Lung microvascular endothelial cell (primary cell): ENCODE data around the gene DTYMK. TPM values are rescaled to one million over a fixed set of nuclear protein-coding genes. Genes with fewer than 3 reads are reported as not detected.
"Not testable (repeated sequence)": the region's sequence is repeated elsewhere in the genome, so short reads cannot be mapped to it uniquely, and the experiment has no call there.

Experiments used
- DNase-seq, 2 donors: peaks; one replicate each; pipeline versions ENCODE4 v3.0.0 to v3.0.0-alpha.2; 2010; ENCODE audit warnings: low read depth in 2 of 2
- total RNA-seq: library from RNA; depleted of rRNA; stranded (reverse); fragments of >200 nt; gene quantifications from 2 replicates; pipeline ENCODE4 v1.2.1, GENCODE V29; 2014

DTYMK gene
- total RNA-seq, 1 donor from 2014 or later = 22.0 TPM

- DNase-seq = no peak
Measured at GRCh38 chr2:241672243-241673188, 14.1 kb downstream of the DTYMK start.

- no peak for DNase-seq
Measured at GRCh38 chr2:241671457-241672240, 15.0 kb downstream of the DTYMK start.

DNA sequence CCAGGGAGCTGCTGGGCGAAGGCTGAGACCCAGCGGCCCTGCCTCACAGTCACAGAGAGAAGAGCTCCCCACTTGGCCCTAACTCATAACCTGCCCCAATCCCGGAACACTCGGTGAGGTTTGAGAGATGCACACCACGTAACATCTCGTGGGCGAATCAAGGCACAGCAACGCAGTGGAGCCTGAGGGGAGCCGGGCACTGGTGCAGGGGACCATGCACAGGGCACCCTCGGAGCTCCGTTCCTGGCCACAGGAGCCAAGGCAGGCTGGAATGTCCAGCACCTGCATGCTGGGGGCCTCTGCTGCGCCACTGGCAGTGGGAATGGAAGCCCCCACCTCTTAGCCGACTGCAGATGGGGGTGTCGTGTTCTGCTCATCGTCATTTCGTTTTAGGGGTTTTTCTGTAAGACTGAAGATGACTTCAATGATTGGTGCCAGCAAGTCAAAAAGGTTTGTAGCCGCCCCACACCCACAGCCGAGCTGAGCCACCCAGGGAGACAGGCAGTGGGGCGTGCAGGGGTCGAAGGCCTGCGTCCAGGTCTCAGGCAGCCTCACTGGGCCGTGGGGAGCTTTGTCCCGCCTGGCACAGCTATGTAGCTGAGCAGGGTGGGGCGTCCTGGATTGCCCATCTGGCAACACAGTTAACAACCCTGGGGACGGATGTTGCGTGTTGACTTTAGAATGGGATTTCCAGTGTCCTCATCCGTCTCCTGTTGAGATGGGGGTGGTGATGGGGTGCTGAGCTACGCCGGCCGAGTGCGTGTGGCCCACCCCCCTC, 16.1 kb downstream of the DTYMK start:
- DNase-seq = no peak

DNA sequence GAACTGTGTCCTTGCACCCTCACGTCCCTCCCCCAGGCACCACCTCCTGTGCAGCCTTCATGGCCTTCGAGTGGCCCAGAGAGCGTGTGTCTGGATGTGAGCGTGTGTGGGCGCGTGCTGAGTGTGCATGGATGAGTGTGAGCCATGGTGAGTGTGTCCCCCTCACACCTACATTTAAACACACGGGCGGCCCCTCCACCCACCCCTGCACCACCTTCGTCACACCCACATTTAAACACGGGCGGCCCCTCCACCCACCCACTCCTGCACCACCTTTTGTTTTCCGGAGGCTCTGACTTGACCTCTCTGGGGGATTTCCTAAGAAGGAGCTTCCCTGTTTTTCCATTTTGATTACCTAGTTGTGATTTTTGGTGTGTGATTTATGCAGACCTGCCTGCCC, 17.8 kb downstream of the DTYMK start:
- DNase-seq = no peak

- no peak for DNase-seq
Measured at GRCh38 chr2:241668354-241668753, 18.3 kb downstream of the DTYMK start.

DNA sequence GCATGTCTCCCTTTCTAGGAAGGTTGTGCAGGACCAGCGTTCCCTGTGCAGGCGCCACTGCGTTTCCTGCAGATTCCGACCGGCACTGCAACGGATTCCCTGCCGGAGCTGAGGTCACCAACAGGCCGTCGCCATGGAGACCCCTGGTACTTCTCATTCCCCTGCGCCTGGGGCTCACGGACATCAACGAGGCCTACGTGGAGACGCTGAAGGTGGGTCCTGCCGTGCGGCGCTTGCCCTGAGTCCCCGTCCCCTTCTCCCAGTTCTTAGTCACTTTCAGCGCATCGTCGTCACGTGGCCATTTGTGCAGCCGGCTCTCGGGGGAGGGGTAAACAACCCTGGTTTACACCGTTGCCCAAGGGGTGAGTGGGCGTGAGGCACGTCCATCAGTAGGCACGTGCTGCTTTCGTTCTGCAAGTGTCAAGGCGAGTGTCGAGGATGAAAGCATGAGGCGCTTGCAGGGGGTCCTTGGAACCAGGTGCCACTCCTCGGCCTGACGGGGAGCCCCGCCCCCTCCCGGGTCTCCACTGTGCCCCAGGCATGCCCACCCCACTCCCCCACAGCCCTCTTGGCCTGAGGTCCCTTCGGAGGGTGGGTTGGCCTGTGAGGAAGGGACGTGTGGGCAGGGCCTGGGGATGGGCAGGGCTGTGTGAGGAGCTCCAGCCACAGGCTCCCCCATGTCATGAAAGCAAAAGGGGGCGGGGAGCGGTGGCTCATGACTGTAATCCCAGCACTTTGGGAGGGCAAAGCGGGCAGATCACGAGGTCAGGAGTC, 19.8 kb downstream of the DTYMK start:
- peak; percentile 65 to 85 for DNase-seq

DNA sequence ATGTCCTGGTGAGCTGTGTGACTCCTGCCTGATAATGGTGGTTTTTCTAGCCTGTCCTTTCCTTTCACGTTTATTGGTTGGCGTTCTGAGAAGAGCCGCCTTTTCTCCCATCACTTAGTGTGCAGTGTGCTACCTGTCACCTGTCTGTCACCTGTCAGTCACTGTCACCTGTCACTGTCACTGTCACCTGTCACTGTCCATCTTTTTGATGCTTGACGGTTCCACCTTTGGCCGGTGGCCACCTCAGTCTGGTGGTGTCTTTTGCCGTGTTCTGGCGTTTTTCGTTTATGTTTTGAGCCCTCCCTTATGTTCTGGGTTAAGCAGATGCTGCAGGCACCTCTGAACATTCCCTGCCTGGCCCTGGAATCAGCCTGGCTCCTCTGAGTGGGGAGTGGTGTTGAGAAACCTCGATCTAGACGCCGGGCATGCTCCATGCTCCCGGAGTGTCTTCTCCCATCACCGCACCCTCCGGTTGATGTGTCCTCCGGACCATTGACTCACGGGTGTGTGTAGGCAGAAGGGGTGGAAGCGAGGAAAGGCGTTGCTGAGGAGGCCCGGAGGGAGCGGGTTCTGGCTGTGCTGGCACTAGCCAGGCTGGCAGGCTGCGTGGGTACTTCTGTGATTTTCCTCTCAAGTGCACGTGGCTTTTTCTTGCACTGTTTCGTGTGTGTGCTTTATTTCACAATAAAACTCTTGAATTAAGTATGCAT, 20.7 kb downstream of the DTYMK start:
- DNase-seq = no peak

DNA sequence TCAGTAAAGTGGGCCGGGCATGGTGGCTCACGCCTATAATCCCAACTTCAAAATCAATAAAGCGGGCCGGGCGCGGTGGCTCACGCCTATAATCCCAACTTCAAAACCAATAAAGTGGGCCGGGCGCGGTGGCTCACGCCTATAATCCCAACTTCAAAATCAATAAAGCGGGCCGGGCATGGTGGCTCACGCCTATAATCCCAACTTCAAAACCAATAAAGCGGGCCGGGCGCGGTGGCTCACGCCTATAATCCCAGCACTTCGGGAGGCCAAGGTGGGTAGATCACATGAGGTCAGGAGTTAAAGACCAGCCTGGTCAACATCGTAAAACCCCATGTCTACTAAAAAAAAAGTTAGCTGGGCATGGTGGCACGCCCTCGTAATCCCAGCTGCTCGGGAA, 23.9 kb downstream of the DTYMK start:
- not testable (repeated sequence) for DNase-seq

DNA sequence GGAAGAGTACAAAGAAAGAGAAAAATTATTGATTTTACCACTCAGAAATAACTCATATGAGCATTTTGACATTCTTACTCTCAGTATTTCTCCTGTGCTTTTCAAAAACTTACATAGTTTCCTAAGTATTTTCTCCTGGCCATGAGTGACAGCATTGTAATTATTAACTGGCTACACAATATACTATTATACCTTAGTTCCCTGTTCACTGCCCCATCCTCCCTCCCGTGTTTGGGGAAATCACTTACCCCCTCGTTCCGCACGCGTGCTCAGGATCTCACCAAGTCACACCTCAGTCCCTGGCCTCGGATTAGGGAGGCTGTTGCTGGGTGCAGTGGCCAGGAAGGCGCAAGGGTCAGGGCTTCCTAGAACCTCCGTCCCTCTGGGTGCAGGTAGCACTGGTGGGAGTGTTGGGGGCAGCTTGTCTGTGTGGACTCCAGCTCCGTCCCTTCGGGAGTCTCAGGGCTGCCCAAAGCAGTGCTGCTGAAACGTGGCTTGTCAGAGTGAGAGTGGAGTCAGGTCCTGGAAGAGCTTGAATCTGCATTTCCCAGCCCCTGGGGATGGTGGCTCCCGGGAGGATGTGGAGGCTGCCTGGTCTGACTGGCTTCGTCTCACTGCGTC, 25.9 kb downstream of the DTYMK start:
- no peak for DNase-seq

- DNase-seq = peak; percentile 82 to 84
Measured at GRCh38 chr2:241659150-241659739, 27.4 kb downstream of the DTYMK start.

DNA sequence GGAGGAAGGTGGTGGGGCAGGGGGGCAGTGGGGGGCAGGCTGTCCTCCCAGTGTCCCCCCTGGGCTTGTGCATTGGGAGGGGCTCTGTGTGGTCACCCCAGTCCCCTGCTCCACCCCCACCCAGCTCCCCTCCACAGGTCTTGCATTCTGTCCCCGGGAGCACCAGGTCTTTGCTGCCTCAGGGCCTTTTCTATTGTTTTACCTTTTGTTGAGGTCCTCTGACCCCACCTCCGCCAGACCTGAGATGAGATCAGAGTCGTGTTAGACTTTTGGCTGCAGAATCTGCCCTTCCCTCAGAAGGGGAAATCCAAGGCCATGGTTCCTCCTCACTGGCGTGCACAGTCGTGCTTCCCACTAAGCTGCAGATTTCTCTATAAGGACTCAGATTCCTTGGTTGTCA, 28.3 kb downstream of the DTYMK start:
- DNase-seq = no peak

GRCh38 chr2:241657786-241658254, 28.8 kb downstream of the DTYMK start:
- DNase-seq = no peak

- no peak for DNase-seq
Measured at GRCh38 chr2:241656190-241656741, 30.3 kb downstream of the DTYMK start.

- no peak for DNase-seq
Measured at GRCh38 chr2:241655516-241656189, 31.0 kb downstream of the DTYMK start.

- no peak for DNase-seq
Measured at GRCh38 chr2:241654551-241654950, 32.1 kb downstream of the DTYMK start.

DNA sequence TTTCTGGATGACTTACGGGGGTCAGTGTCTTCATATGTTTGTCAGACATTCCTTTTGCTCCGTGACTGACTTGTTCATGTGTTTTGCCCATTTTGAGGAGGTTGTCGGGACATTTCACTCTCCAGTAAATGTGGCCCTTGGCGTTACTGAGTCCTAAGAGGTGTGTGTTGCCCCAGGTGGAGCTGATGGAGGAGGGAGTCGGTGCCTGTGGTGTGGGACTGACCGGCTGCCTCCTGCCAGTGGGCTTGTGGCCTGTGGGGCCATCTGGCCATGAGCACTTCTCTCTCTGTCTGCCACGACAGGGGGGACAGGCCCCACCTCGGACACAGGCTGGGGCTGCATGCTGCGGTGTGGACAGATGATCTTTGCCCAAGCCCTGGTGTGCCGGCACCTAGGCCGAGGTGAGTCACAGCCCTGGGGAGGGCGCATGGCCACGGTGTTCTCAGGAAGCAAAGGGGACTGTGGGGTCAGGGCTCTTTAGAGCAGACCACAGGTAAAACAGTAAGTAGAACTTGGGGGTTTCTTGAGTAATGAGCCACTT, 33.3 kb downstream of the DTYMK start:
- no peak for DNase-seq

DNA sequence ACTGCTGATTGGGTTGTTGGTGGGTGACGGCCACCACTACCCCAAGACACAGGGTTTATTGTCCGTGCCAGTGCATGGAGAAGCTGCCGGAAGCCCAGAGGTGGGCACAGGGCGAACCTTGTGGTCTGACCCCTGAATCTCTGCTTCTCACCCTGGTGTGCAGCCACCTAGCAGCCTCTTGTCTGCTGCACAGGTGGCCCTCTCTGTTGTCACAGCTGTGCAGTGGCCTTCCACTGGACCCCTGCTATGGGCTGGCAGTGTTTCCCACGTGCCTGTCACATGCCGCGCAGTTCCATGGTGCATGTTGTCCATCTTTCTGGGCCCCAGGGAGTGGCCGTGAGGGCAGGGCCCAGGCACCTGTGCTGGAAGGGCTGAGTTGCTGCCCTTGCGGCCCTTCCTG, 33.9 kb downstream of the DTYMK start:
- no peak for DNase-seq

- DNase-seq = no peak
Measured at GRCh38 chr2:241652142-241652541, 34.5 kb downstream of the DTYMK start.
